Measurements from ENCODE around the gene BTNL9.

DNA sequence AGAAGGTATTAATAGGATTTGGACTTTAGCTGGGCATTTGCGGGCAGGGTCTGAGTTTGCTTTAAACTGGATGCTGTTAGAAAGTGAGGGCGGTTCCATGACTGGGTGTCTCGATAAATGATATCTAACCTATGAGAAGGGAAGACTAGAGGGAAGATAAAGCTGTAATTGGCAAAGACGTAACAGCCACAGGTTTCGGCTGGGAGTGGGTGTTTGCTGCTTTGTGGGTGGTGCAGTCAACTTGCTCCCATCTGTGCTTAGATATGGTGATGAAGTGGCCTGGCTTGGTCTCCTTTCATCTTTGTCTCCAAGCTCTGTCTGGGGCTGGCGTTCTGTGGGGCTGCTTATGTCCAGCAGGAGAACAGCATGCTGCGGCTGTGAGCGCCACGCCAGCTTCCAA is 67.6 kb downstream of the BTNL9 start:
- TF ChIP-seq CTCF (IDR thresholded peaks at IDR 0.05) = no peak
- no peak for TF ChIP-seq POLR2AphosphoS5 (IDR thresholded peaks at IDR 0.05)

Measured in transverse colon (tissue), 4 donors.